ENCODE results near the gene TRABD2B. TPM values are rescaled to one million over a fixed set of nuclear protein-coding genes. Genes with fewer than 3 reads are reported as not detected.

The TRABD2B gene
- total RNA-seq, 1 donor from 2014 or later: 1.8 TPM

DNA sequence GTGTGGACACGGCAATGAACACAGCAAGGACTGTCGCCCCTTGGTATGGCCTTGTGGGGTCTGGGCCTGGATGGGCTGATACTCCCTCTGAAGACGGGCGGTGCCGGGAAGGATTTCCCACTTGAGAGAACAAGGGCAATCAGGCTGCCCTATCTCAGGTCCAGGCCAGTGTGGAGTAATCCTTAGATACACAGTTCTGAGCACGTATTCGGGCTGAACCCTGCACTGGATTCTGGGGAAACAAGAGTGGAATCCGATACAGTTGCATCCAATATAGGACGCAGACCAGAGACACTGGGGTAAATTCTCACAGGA is 177.7 kb downstream of the TRABD2B start:
- DNase-seq (no peak), ATAC-seq (no peak)
- Histone ChIP-seq H3K4me3 (no peak overlapping the region), H3K9me3 (no peaks in the 10 kb centered on the region), H3K36me3 (no peaks in the 10 kb centered on the region), H3K27me3 (ENCODE audit: low read depth) (no peaks in the 10 kb centered on the region), H3K4me1 (no peaks in the 10 kb centered on the region), H3K27ac (no peak overlapping the region)
- no peak for TF ChIP-seq CTCF (IDR thresholded peaks at IDR 0.05)
- intact Hi-C loops (cut with DNase I): no loop called here

GRCh38 chr1:47818682-47819573 is 178.3 kb downstream of the TRABD2B start:
- Histone ChIP-seq H3K27me3 (ENCODE audit: low read depth) (no peaks in the 10 kb centered on the region), H3K4me1 (no peaks in the 10 kb centered on the region), H3K4me3 (no peak overlapping the region), H3K36me3 (no peaks in the 10 kb centered on the region), H3K27ac (no peak overlapping the region), H3K9me3 (no peaks in the 10 kb centered on the region)
- DNase-seq (no peak), ATAC-seq (no peak)
- intact Hi-C loops (cut with DNase I): no loop called here
- TF ChIP-seq CTCF (IDR thresholded peaks at IDR 0.05): no peak

- Histone ChIP-seq H3K9me3 (no peaks in the 10 kb centered on the region), H3K4me1 (no peaks in the 10 kb centered on the region), H3K4me3 (no peak overlapping the region), H3K36me3 (no peaks in the 10 kb centered on the region), H3K27ac (no peak overlapping the region), H3K27me3 (ENCODE audit: low read depth) (no peaks in the 10 kb centered on the region)
- no peak for DNase-seq
- ATAC-seq: no peak
- intact Hi-C loops (cut with DNase I): no loop called here
- no peak for TF ChIP-seq CTCF (IDR thresholded peaks at IDR 0.05)
These were observed 179.3 kb downstream of the TRABD2B start for GRCh38 chr1:47817861-47818260.

- no peaks in the 10 kb centered on the region for H3K27me3 ChIP-seq (ENCODE audit: low read depth)
- no peaks in the 10 kb centered on the region for H3K4me1 ChIP-seq
- DNase-seq (no peak), ATAC-seq (no peak)
- H3K36me3 ChIP-seq: no peaks in the 10 kb centered on the region
- intact Hi-C loops (cut with DNase I): no loop called here
- no peak overlapping the region for H3K27ac ChIP-seq
- no peak overlapping the region for H3K4me3 ChIP-seq
- TF ChIP-seq CTCF (IDR thresholded peaks at IDR 0.05): no peak
- H3K9me3 ChIP-seq: no peaks in the 10 kb centered on the region
These were observed 180.7 kb downstream of the TRABD2B start for GRCh38 chr1:47816325-47817071.

DNA sequence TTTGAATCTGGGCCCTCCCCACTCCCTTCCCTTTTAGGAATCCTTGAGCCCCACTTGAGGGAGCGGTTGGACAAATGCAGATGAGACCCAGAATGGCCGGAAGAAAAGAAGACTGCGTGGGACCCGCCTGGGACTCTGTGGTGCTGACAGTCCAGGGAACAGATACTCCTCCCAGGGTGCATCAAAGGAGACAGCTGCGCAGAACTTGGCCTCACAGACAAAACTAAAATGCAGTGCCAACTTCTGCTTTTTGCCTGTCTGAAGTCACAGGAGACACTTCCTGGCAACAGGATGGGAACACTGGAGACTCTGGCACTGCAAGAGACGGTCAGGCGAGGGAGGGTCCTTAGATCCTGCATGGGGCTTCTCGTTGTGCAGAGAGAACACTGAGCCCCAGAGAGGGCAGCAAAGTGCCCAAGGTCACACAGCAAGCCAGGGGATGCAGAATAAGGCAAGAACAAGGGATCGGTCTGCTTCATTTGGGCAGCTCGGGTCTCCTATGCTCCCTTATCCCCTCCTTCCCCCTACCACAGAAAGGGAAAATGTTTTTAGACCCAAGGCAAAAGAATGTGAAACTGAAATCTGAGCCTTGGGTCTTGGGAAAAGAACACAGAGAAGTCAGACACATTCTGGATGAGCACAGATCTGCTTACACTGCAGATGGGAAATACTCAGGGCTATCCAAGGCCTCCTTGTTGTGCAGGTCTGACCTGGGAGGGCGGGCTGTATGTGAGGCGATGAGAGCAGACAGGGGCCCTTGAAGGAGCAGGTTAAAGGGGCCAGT is 182.4 kb downstream of the TRABD2B start:
- Histone ChIP-seq H3K36me3 (no peaks in the 10 kb centered on the region), H3K4me3 (no peak overlapping the region), H3K27ac (no peak overlapping the region), H3K4me1 (peaks cover 2% of the 10 kb centered on the region), H3K27me3 (ENCODE audit: low read depth) (no peaks in the 10 kb centered on the region), H3K9me3 (no peaks in the 10 kb centered on the region)
- DNase-seq: no peak
- intact Hi-C loops (cut with DNase I): no loop called here
- TF ChIP-seq CTCF (IDR thresholded peaks at IDR 0.05): no peak
- no peak for ATAC-seq

Measured in lower lobe of right lung (tissue), 2 donors.